GM19452 (cell line): Measurements from ENCODE around the gene ADORA1.

Experiments used
- ATAC-seq: cut with Tn5 transposase; IDR thresholded peaks from one replicate; pipeline ENCODE4 v1.9.1; 2021; ENCODE audit not compliant: unreplicated experiment

Gene ADORA1

DNA sequence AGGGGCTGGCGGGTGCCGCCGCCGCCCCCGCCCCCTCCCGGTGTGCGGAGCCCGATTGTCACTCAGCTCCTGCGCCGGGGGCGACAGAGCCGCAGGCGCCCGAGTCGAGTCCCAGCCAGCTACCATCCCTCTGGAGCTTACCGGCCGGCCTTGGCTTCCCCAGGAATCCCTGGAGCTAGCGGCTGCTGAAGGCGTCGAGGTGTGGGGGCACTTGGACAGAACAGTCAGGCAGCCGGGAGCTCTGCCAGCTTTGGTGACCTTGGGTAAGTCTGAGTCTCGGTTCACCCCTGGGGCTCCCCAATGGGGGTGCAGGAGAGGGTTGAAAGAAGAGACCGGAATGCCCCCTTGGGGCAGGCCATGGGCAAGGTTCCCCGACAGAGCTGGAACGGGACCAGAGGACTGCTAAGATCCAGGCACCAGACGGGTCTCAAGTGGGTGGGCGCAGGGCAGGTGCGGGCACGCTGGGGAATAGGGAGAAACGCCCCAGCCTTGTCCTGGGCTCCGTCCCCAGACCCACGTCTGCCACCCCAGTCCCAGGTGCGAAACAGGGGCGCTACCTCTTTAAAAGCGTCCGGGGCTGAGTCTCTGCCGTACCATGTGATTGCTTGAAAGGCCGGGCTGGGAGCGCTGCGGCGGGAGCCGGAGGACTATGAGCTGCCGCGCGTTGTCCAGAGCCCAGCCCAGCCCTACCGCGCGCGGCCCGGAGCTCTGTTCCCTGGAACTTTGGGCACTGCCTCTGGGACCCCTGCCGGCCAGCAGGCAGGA lies at the start of gene ADORA1:
ADORA1 (plus strand) TSS at position 61 of the 765 bp plus-strand sequence. CDS start 1,116 bp downstream, outside the sequence.
- ATAC-seq = no peak

DNA sequence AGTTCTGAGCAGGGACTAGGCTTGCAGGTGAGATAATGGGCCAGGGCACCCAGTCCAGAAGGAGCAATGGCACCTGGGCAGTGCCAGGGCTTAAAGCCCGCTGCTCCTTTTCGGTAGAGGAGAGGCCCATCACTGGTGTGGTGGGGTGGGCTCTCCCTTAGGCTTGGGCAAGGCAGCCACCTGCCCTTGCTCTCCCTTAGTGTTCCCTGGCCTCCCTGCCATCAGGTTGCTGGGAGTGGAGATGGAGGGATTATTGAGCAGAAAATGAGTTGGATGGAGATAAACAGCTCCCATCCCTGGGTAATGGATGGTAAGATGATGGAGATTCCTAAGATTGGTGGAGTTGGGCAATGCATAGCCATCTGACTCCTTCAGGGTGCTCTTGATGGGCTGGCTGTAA lies 49.6 kb upstream of the ADORA1 start:
- no peak for ATAC-seq

- no peak for ATAC-seq
These were observed 49.0 kb upstream of the ADORA1 start for GRCh38 chr1:203078478-203078877.

- ATAC-seq = no peak
These were observed 47.1 kb upstream of the ADORA1 start for GRCh38 chr1:203080456-203080855.

GRCh38 chr1:203081465-203082230 lies 45.9 kb upstream of the ADORA1 start:
- ATAC-seq = no peak

DNA sequence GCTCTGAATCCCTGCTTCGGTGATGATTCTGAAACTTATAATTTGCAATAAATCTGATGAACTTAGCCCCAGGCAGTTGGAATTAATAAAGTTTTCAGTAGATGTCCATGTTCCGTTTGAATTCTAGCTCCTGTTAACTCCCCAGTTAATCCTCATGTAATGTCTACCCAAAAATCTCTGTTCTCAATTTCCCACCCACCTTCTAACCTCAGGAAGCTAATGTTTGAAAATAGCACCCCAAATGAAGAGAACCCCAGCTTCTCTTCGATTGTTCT lies 45.4 kb upstream of the ADORA1 start:
- no peak for ATAC-seq

GRCh38 chr1:203082571-203083462 lies 44.7 kb upstream of the ADORA1 start:
- no peak for ATAC-seq

DNA sequence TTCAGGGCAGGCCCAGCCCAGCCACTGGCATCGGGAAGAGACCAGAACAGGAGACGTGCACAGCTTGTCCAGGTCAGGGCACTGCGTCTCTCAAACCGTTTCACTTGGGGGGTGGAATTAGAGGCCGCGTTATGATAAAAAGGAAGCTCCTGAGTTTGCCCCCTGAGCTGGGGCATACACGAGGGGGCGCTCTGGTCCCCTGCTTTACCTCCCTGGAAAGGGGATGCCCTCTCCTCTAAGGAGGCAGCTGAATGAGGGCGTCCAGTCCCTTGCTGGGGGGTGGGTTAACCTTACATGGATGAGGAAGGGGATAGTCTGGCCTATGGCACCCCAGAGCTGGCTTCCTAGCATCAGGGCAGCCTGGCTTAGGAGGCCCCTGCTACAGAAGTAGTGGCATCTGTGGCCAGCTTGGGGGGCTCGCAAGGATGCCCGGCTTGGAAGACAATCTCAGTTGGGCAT lies 44.0 kb upstream of the ADORA1 start:
- no peak for ATAC-seq

DNA sequence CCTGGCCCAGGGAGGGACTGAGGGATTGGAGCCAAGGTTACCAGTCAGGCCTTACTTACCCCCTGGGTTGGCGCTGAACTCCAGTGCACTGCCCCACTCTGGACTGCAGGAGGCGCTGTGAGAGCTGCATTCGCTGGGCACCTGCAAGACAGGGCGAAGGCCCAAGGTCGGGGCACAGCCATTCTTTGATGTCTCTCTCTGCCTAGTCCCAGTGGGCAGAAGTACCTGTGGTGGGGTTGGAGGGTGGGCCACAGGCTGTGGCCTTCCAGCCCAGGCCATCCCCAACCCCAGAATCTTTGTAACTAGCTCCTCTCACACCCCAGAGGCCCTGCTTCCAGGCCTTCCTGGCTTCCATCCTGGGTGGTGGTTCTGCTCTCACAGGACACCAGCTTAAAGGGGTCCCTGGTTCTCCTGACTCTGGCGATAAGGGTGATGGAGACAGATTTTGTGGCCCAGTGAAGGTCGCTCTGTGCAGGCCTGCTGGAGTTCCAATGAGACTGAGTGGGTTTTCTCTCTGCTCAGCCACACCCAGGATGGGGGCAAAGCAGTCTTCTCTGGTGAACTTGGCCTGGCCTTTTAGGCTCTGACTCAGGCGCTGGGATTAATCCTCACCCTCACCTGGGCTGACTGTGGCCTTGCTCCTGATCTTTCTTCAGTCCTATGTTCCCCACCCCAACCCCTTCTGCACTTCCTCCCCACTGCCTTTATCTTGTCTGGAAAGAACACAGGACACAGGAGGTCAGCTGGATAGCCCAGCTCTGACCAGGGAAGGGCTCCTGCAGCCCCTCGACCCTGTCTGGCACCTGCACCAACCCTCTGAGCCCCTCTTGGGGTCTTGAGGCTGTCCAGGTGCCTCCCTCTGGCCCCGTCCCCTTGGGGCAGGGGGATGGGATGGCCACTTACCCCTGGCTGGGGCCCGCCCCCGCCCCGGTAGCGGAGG lies 42.7 kb upstream of the ADORA1 start:
- ATAC-seq = no peak

- ATAC-seq = no peak
These were observed 41.8 kb upstream of the ADORA1 start, which contains the start of gene MYOG for GRCh38 chr1:203085528-203086406. MYOG (minus strand) TSS chr1:203086012; CDS start chr1:203085961, 51 bp downstream.

GRCh38 chr1:203086992-203087763 lies 40.3 kb upstream of the ADORA1 start:
- no peak for ATAC-seq

DNA sequence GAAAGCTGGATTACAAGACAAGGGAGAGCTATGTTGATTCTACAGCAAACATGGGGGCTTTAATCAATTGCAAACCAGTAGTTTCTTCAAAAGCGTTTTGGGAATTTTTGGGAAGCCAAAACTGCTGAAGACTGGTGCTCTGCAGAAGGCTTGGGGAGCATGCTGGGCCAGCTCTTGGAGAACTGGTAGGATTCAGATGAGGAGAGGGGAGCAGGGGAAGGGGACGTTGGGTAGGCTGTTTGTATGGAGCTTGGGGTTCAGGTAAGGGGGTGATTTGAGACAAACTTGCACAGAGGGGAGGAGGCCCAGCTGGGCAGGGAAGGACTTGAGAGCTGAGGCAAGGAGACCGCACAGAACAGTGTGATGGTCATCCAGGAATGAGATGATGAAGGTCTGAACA lies 39.1 kb upstream of the ADORA1 start:
- ATAC-seq = no peak

DNA sequence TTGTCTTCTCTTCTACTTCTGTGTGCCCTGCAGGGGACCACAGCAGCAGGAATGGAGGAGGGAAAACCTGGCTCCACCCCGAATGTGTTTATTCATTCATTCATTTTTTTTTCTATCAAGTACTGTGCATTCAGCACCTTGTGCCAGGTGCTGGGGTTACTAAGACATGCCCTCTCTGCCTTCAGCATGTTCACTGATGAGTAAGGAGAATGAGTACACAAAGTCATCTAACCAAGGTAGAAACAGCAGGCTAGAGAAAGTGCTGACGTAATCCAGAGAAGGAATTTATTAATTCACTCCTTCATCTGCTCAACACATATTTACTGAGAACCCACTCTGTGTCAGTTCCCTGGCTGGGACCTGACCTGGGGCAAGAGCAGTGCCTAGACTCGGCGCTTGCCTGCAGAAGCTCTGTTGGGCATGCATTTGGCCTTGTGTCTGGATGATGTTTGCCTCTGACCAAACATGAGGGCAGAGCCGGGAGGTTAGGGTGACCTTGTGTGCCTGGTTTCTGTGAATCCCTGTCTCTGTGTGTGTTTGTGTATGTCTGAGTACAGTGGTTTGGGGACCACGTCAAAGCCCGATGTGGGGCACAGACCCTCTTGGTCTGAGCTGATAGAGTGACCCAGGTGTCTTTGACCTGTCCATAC lies 38.4 kb upstream of the ADORA1 start:
- no peak for ATAC-seq

DNA sequence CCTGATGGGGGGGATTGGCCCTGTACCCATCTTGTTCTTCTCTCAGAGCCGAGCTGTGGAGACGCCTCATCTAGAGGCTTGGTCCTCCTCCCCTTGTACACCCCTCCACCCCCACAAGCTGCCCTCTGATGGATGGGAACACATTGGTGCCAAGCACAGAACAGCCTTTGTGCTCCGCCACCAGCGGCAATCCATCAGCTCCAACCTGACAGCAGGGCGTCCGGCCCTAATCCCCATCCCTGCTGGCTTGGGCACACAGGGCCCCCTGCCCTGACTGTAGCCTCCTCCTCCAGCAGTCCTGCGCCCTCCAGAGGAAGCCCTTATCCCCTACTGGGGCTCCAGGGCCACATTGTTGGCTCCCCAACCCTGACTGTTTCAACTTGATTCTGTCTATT lies 37.9 kb upstream of the ADORA1 start:
- no peak for ATAC-seq

GRCh38 chr1:203090421-203091198 lies 36.9 kb upstream of the ADORA1 start:
- no peak for ATAC-seq

- ATAC-seq = no peak
These were observed 36.4 kb upstream of the ADORA1 start for GRCh38 chr1:203091199-203091477.

GRCh38 chr1:203091761-203092330 lies 35.7 kb upstream of the ADORA1 start:
- no peak for ATAC-seq
